GM12878 (cell line): ENCODE data around the gene GPX7. TPM values are rescaled to one million over a fixed set of nuclear protein-coding genes. Genes with fewer than 3 reads are reported as not detected.
A peak's percentile ranks its signal among the peaks of the same experiment; 100 is the strongest.

Experiments used
- CHD1 ChIP-seq: IDR thresholded peaks from 2 replicates; pipeline ENCODE4 v1.6.1; 2012; ENCODE audit warnings: low read depth, low read length, improper control_type of control experiment
- CUX1 ChIP-seq: IDR thresholded peaks from 2 replicates; pipeline ENCODE4 v1.6.1; 2012; ENCODE audit warnings: improper control_type of control experiment, low read depth, low read length; ENCODE audit not compliant: insufficient replicate concordance
- ELK1 ChIP-seq: IDR thresholded peaks from 2 replicates; pipeline ENCODE4 v1.6.1; 2012; ENCODE audit warnings: low read depth, low read length, improper control_type of control experiment
- HCFC1 ChIP-seq: fragments of 150-350 bp; IDR thresholded peaks from 2 replicates; pipeline ENCODE4 v1.6.1; 2014; ENCODE audit warnings: low read length
- HDAC2 ChIP-seq: fragments of 200-600 bp; sonication (generic); IDR thresholded peaks from 2 replicates; pipeline ENCODE4 v1.6.1; 2017
- IKZF2 ChIP-seq, 2 experiments: fragments of 450-650 bp; IDR thresholded peaks; 2 replicates each; pipeline ENCODE4 v1.6.1; 2017; ENCODE audit warnings: mild to moderate bottlenecking in 2 of 2, moderate library complexity in 2 of 2
- PAX5 ChIP-seq: IDR thresholded peaks from 2 replicates; pipeline ENCODE4 v1.6.1; 2011; ENCODE audit warnings: low read depth, low read length, borderline replicate concordance
- PML ChIP-seq: IDR thresholded peaks from 2 replicates; pipeline ENCODE4 v1.6.1; 2012; ENCODE audit warnings: low read length, inconsistent platforms
- POLR2A ChIP-seq: IDR thresholded peaks from 2 replicates; pipeline ENCODE4 v1.6.1; 2011; ENCODE audit warnings: low read depth, mild to moderate bottlenecking, low read length
- SPI1 ChIP-seq: IDR thresholded peaks from 2 replicates; pipeline ENCODE4 v1.6.1; 2011; ENCODE audit warnings: low read depth, mild to moderate bottlenecking, low read length, moderate library complexity, borderline replicate concordance; ENCODE audit not compliant: insufficient read depth
- SRF ChIP-seq, 2 experiments: IDR thresholded peaks; 2 replicates each; pipeline ENCODE4 v1.6.1; 2011; ENCODE audit warnings: low read depth in 2 of 2, low read length in 2 of 2, mild to moderate bottlenecking in 1 of 2, moderate library complexity in 1 of 2
- STAT1 ChIP-seq: fragments of 450-650 bp; conservative IDR thresholded peaks from 2 replicates; pipeline ENCODE4 v1.6.1; 2014; ENCODE audit warnings: antibody characterized with exemption, mild to moderate bottlenecking
- ZNF24 ChIP-seq: fragments of 450-650 bp; IDR thresholded peaks from 2 replicates; pipeline ENCODE4 v1.6.1; 2017; ENCODE audit warnings: antibody characterized with exemption, mild to moderate bottlenecking
- polyA plus RNA-seq, 11 experiments: library from polyadenylated mRNA; depleted of rRNA in 4 of 11; unstranded in 6 of 11; stranded (reverse) in 5 of 11; fragments of >200 nt; fragmentation: Nextera tagmentation in 4 of 11; fragmentation: Illumina TruSeq in 1 of 11; extraction: Ambion mirVana in 4 of 11; extraction: Trizol in 1 of 11; gene quantifications; 1 replicate in 1 of 11; 2 replicates in 10 of 11; pipeline versions ENCODE4 v1.2.1 to v1.2.3, GENCODE V29; 2011 to 2016; ENCODE audit warnings: inconsistent platforms in 2 of 11, missing spikeins in 2 of 11, low read depth in 1 of 11
- total RNA-seq, 4 experiments: library from RNA; depleted of rRNA in 3 of 4; stranded (reverse); fragments of >200 nt in 3 of 4; fragmentation: Illumina TruSeq in 1 of 4; extraction: Trizol in 1 of 4; gene quantifications; 2 replicates each; pipeline versions ENCODE4 v1.2.1 to v1.2.3, GENCODE V29; 2013 to 2021
- TF ChIP-seq, protein P1 (sequence below): fragments of 450-650 bp; IDR thresholded peaks from 2 replicates; pipeline ENCODE4 v1.6.1; 2018; ENCODE audit warnings: borderline replicate concordance, mild to moderate bottlenecking; ENCODE audit not compliant: partially characterized antibody
- TF ChIP-seq, protein P2 (sequence below): fragments of 450-650 bp; conservative IDR thresholded peaks from 2 replicates; pipeline ENCODE4 v1.6.1; 2017; ENCODE audit warnings: mild to moderate bottlenecking, moderate library complexity

GPX7 gene
- total and polyA plus RNA-seq, 10 of the 15 experiments (the other 5 are each of a cell fraction or from before 2014, with no cell fraction given), result 1.9 to 4.2 (median 2.5) TPM; not detected in 1

DNA sequence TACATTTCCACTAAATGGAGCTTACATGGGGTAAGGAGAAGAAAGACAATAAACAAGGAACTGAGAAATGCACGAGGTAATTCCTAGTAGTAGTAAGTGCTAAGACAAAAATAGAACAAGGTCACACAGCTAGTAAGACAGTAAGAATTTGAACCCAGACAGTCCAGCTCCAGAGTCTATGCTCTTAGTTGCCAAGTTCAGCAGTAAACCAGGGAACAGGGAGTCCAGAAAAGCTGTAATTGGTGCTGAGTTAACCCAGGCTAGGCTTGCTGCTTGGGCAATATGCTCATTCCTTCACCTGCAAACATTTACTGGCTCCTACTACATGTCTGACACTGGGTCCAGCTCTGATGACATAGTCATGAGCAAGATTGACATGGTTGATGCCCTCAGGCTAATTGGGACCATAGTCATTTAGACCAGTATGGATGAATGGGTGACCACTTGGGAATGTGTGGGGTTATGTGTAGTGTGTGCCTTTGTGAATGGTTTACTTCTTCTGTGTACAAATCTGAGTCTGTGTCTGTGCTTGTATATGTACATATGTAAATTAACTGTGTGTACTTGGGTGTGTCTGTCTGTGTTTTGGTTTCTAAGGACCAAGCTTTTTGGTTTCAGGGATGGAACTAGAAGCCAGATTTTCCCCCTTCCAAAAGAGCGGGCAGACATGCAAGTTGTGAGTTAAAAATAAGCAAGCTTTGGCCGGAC, 2.0 kb downstream of the GPX7 start (continued):
- TF ChIP-seq, protein P1, sequence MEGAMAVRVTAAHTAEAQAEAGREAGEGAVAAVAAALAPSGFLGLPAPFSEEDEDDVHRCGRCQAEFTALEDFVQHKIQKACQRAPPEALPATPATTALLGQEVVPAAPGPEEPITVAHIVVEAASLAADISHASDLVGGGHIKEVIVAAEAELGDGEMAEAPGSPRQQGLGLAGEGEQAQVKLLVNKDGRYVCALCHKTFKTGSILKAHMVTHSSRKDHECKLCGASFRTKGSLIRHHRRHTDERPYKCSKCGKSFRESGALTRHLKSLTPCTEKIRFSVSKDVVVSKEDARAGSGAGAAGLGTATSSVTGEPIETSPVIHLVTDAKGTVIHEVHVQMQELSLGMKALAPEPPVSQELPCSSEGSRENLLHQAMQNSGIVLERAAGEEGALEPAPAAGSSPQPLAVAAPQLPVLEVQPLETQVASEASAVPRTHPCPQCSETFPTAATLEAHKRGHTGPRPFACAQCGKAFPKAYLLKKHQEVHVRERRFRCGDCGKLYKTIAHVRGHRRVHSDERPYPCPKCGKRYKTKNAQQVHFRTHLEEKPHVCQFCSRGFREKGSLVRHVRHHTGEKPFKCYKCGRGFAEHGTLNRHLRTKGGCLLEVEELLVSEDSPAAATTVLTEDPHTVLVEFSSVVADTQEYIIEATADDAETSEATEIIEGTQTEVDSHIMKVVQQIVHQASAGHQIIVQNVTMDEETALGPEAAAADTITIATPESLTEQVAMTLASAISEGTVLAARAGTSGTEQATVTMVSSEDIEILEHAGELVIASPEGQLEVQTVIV, result no peak
- TF ChIP-seq PAX5 (no peak), IKZF2 (IDR thresholded peaks at IDR 0.05) (peak; percentile 58 to 61; a peak in 2 of 4 replicates), STAT1 (no peak), PML (no peak), HCFC1 (no peak), HDAC2 (no peak), SRF (IDR thresholded peaks at IDR 0.05; ENCODE audit: low read depth in 2 of 2, low read length in 2 of 2) (no peak), SPI1 (peak; percentile 66; the same call in 1 of the 2 replicates), POLR2A (no peak), CHD1 (no peak), CUX1 (no peak), ZNF24 (no peak), ELK1 (no peak)
- TF ChIP-seq, protein P2, sequence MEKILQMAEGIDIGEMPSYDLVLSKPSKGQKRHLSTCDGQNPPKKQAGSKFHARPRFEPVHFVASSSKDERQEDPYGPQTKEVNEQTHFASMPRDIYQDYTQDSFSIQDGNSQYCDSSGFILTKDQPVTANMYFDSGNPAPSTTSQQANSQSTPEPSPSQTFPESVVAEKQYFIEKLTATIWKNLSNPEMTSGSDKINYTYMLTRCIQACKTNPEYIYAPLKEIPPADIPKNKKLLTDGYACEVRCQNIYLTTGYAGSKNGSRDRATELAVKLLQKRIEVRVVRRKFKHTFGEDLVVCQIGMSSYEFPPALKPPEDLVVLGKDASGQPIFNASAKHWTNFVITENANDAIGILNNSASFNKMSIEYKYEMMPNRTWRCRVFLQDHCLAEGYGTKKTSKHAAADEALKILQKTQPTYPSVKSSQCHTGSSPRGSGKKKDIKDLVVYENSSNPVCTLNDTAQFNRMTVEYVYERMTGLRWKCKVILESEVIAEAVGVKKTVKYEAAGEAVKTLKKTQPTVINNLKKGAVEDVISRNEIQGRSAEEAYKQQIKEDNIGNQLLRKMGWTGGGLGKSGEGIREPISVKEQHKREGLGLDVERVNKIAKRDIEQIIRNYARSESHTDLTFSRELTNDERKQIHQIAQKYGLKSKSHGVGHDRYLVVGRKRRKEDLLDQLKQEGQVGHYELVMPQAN, result no peak
